SK-N-SH treated with all-trans-retinoic acid at 6 μM for 48 hours (cell line): Measurements from ENCODE around the gene CABP4.

Experiments
- PPARA ChIP-seq: fragments of 250-450 bp; sonication (Bioruptor Pico); IDR thresholded peaks from 2 replicates; pipeline ENCODE4 v1.5.0; 2020; ENCODE audit warnings: mild to moderate bottlenecking, borderline replicate concordance
- RARB ChIP-seq: fragments of 250-450 bp; sonication (Bioruptor Pico); IDR thresholded peaks from 2 replicates; pipeline ENCODE4 v1.8.0; 2021; ENCODE audit warnings: mild to moderate bottlenecking, moderate library complexity
- ZFP30 ChIP-seq: fragments of 450-650 bp; formaldehyde crosslinking; IDR thresholded peaks from 2 replicates; pipeline ENCODE4 v1.5.0; 2022; ENCODE audit warnings: mild to moderate bottlenecking, moderate library complexity
- TF ChIP-seq, protein P1 (sequence below): fragments of 250-450 bp; sonication (Bioruptor Pico); IDR thresholded peaks from 2 replicates; pipeline ENCODE4 v1.8.0; 2020; ENCODE audit warnings: mild to moderate bottlenecking, moderate library complexity, borderline replicate concordance
- TF ChIP-seq, protein P2 (sequence below): fragments of 250-450 bp; sonication (Bioruptor Pico); IDR thresholded peaks from 2 replicates; pipeline ENCODE4 v1.5.1; 2020; ENCODE audit warnings: low read depth, mild to moderate bottlenecking, moderate library complexity
- TF ChIP-seq, protein P3 (sequence below): fragments of 250-450 bp; sonication (Bioruptor Pico); IDR thresholded peaks from 2 replicates; pipeline ENCODE4 v1.8.0; 2021; ENCODE audit warnings: low read depth, mild to moderate bottlenecking, moderate library complexity, borderline replicate concordance
- TF ChIP-seq, protein P4 (sequence below): fragments of 250-450 bp; sonication (Bioruptor Pico); IDR thresholded peaks from 2 replicates; pipeline ENCODE4 v1.5.0; 2020; ENCODE audit warnings: mild to moderate bottlenecking, moderate library complexity

DNA sequence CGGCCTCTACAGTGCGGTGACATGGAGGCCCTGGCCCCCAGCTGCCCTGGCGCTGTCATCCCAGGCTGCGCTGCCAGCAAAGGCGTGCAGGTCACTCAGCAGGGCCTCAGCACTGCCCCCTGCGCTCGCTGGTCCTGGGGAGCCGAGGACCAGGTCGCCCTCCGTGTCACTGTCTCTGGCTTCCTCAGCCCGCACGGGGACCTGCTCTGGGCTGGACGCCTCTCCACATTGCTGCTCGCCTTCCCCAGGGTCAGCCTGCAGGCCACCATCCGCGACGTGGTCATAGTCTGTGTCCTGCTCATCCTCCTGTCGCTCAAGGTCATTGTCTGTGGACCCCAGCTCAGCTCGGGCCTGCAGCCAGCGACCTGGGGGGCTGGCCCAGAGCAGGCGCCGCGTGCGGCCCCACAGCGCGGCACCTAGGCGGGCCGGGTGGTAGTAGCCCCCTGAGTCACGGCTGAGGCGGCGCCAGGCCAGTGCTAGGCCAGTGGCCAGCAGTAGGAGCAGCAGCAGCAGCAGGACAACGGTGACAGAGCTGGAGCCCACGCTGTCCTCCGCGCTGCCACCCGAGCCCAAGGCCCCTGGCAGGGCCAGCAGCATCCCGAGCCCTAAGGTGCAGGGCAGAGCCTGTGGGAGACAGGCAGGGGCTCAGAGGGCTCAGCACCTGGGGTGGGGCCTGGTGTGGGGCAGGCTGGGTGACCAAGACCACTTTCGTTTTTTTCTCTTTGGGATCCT is 19.3 kb upstream of the CABP4 start:
- TF ChIP-seq ZFP30 (CRISPR knock-in tag) (no peak), PPARA (CRISPR knock-in tag) (no peak), RARB (CRISPR knock-in tag) (no peak)
- TF ChIP-seq, protein P1, sequence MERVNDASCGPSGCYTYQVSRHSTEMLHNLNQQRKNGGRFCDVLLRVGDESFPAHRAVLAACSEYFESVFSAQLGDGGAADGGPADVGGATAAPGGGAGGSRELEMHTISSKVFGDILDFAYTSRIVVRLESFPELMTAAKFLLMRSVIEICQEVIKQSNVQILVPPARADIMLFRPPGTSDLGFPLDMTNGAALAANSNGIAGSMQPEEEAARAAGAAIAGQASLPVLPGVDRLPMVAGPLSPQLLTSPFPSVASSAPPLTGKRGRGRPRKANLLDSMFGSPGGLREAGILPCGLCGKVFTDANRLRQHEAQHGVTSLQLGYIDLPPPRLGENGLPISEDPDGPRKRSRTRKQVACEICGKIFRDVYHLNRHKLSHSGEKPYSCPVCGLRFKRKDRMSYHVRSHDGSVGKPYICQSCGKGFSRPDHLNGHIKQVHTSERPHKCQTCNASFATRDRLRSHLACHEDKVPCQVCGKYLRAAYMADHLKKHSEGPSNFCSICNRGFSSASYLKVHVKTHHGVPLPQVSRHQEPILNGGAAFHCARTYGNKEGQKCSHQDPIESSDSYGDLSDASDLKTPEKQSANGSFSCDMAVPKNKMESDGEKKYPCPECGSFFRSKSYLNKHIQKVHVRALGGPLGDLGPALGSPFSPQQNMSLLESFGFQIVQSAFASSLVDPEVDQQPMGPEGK = no peak
- TF ChIP-seq, protein P2, sequence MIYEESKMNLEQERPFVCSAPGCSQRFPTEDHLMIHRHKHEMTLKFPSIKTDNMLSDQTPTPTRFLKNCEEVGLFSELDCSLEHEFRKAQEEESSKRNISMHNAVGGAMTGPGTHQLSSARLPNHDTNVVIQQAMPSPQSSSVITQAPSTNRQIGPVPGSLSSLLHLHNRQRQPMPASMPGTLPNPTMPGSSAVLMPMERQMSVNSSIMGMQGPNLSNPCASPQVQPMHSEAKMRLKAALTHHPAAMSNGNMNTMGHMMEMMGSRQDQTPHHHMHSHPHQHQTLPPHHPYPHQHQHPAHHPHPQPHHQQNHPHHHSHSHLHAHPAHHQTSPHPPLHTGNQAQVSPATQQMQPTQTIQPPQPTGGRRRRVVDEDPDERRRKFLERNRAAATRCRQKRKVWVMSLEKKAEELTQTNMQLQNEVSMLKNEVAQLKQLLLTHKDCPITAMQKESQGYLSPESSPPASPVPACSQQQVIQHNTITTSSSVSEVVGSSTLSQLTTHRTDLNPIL (CRISPR knock-in tag) = no peak
- TF ChIP-seq, protein P3, sequence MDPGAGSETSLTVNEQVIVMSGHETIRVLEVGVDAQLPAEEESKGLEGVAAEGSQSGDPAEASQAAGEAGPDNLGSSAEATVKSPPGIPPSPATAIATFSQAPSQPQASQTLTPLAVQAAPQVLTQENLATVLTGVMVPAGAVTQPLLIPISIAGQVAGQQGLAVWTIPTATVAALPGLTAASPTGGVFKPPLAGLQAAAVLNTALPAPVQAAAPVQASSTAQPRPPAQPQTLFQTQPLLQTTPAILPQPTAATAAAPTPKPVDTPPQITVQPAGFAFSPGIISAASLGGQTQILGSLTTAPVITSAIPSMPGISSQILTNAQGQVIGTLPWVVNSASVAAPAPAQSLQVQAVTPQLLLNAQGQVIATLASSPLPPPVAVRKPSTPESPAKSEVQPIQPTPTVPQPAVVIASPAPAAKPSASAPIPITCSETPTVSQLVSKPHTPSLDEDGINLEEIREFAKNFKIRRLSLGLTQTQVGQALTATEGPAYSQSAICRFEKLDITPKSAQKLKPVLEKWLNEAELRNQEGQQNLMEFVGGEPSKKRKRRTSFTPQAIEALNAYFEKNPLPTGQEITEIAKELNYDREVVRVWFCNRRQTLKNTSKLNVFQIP = no peak
- TF ChIP-seq, protein P4, sequence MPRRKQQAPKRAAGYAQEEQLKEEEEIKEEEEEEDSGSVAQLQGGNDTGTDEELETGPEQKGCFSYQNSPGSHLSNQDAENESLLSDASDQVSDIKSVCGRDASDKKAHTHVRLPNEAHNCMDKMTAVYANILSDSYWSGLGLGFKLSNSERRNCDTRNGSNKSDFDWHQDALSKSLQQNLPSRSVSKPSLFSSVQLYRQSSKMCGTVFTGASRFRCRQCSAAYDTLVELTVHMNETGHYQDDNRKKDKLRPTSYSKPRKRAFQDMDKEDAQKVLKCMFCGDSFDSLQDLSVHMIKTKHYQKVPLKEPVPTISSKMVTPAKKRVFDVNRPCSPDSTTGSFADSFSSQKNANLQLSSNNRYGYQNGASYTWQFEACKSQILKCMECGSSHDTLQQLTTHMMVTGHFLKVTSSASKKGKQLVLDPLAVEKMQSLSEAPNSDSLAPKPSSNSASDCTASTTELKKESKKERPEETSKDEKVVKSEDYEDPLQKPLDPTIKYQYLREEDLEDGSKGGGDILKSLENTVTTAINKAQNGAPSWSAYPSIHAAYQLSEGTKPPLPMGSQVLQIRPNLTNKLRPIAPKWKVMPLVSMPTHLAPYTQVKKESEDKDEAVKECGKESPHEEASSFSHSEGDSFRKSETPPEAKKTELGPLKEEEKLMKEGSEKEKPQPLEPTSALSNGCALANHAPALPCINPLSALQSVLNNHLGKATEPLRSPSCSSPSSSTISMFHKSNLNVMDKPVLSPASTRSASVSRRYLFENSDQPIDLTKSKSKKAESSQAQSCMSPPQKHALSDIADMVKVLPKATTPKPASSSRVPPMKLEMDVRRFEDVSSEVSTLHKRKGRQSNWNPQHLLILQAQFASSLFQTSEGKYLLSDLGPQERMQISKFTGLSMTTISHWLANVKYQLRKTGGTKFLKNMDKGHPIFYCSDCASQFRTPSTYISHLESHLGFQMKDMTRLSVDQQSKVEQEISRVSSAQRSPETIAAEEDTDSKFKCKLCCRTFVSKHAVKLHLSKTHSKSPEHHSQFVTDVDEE (CRISPR knock-in tag) = no peak
